Uterus (tissue), 4 donors: Measurements from ENCODE around the gene PLA1A. TPM values are rescaled to one million over a fixed set of nuclear protein-coding genes. Genes with fewer than 3 reads are reported as not detected.

Source experiments
- DNase-seq, 2 donors: peaks; one replicate each; pipeline ENCODE4 v3.0.0-alpha.2; 2019 to 2020
- H3K27ac ChIP-seq, 2 donors: fragments of 200-600 bp; sonication (generic); 1 replicate in 1 of 2; 2 replicates in 1 of 2; pipeline ENCODE4 v1.5.1; 2016 to 2018
- H3K27me3 ChIP-seq, 2 donors: fragments of 200-600 bp; sonication (generic); one replicate each; pipeline ENCODE4 v1.5.1; 2018 to 2019; ENCODE audit warnings: control low read depth in 1 of 2
- H3K36me3 ChIP-seq, 2 donors: fragments of 200-600 bp; sonication (generic); one replicate each; pipeline ENCODE4 v1.5.1; 2019; ENCODE audit warnings: control low read depth in 1 of 2
- H3K4me1 ChIP-seq, 2 donors: fragments of 200-600 bp; sonication (generic); one replicate each; pipeline ENCODE4 v1.5.1; 2018 to 2019; ENCODE audit warnings: control low read depth in 1 of 2
- H3K4me3 ChIP-seq, 2 donors: fragments of 200-600 bp; sonication (generic); 1 replicate in 1 of 2; 2 replicates in 1 of 2; pipeline ENCODE4 v1.5.1; 2018 to 2019; ENCODE audit warnings: mild to moderate bottlenecking in 1 of 2
- H3K9me3 ChIP-seq, 2 donors: fragments of 200-600 bp; sonication (generic); one replicate each; pipeline ENCODE4 v1.5.1; 2019; ENCODE audit warnings: control low read depth in 1 of 2
- CTCF ChIP-seq, 4 experiments: fragments of 200-600 bp in 2 of 4; fragments of 450-650 bp in 2 of 4; sonication (generic) in 2 of 4; IDR thresholded peaks; one replicate each; pipeline ENCODE4 v1.5.1; 2016 to 2019; ENCODE audit warnings: antibody characterized with exemption in 4 of 4, mild to moderate bottlenecking in 2 of 4, moderate library complexity in 1 of 4
- POLR2A ChIP-seq, 2 donors: fragments of 450-650 bp; IDR thresholded peaks; one replicate each; pipeline ENCODE4 v1.6.1; 2016; ENCODE audit warnings: antibody characterized with exemption in 2 of 2, mild to moderate bottlenecking in 1 of 2, moderate library complexity in 1 of 2
- intact Hi-C: fragments of 100-400 bp; cut with DNase I; formaldehyde crosslinking; loops from one replicate; pipeline ENCODE4 v1.15.1; 2023; ENCODE audit warnings: low total_unique reads
- total RNA-seq, 4 donors: library from RNA; depleted of rRNA in 3 of 4; stranded (reverse); fragments of >200 nt in 3 of 4; gene quantifications; one replicate each; pipeline versions ENCODE4 v1.1.0 to v1.2.4, GENCODE V29; 2014 to 2023
- donor health status: DM: yes; HTN: yes; CAD: no.

PLA1A gene
- total RNA-seq, 4 donors from 2014 or later: 11.9 to 37.1 (median 16.5) TPM; not detected in 1

- no peaks in the 10 kb centered on the region for H3K9me3 ChIP-seq
- intact Hi-C loops: no loop called here
- TF ChIP-seq POLR2A (IDR thresholded peaks at IDR 0.05): no peak
- H3K4me3 ChIP-seq: no peak overlapping the region
- H3K27ac ChIP-seq: peak overlapping the region; percentile 50 to 52
- H3K4me1 ChIP-seq: no peaks in the 10 kb centered on the region
- DNase-seq: no peak
- no peaks in the 10 kb centered on the region for H3K27me3 ChIP-seq
- H3K36me3 ChIP-seq: no peaks in the 10 kb centered on the region
These were observed 869 bp downstream of the PLA1A start for GRCh38 chr3:119598410-119599098.

- peak overlapping the region in 1 of 2 donors; percentile 52 for H3K27ac ChIP-seq
- H3K4me1 ChIP-seq: no peaks in the 10 kb centered on the region
- no peak overlapping the region for H3K4me3 ChIP-seq
- no peak for TF ChIP-seq POLR2A (IDR thresholded peaks at IDR 0.05)
- no peak for TF ChIP-seq CTCF (IDR thresholded peaks at IDR 0.05)
- H3K36me3 ChIP-seq: no peaks in the 10 kb centered on the region
- no peaks in the 10 kb centered on the region for H3K27me3 ChIP-seq
- intact Hi-C loops: no loop called here
- DNase-seq: no peak
- no peaks in the 10 kb centered on the region for H3K9me3 ChIP-seq
These were observed 2.0 kb downstream of the PLA1A start for GRCh38 chr3:119599558-119600174.

GRCh38 chr3:119600732-119601131 lies 3.0 kb downstream of the PLA1A start:
- Histone ChIP-seq H3K4me3 (no peak overlapping the region), H3K4me1 (no peaks in the 10 kb centered on the region), H3K36me3 (no peaks in the 10 kb centered on the region), H3K9me3 (no peaks in the 10 kb centered on the region), H3K27ac (peak overlapping the region in 1 of 2 donors; percentile 40), H3K27me3 (no peaks in the 10 kb centered on the region)
- intact Hi-C loops: no loop called here
- no peak for TF ChIP-seq POLR2A (IDR thresholded peaks at IDR 0.05)
- no peak for TF ChIP-seq CTCF (IDR thresholded peaks at IDR 0.05)
- DNase-seq: no peak

- no peaks in the 10 kb centered on the region for H3K4me1 ChIP-seq
- DNase-seq: no peak
- TF ChIP-seq CTCF (IDR thresholded peaks at IDR 0.05) (no peak), POLR2A (IDR thresholded peaks at IDR 0.05) (no peak)
- no peaks in the 10 kb centered on the region for H3K36me3 ChIP-seq
- no peaks in the 10 kb centered on the region for H3K9me3 ChIP-seq
- no peak overlapping the region for H3K4me3 ChIP-seq
- intact Hi-C loops: no loop called here
- peak overlapping the region in 1 of 2 donors; percentile 40 for H3K27ac ChIP-seq
- no peaks in the 10 kb centered on the region for H3K27me3 ChIP-seq
These were observed 3.5 kb downstream of the PLA1A start for GRCh38 chr3:119601154-119601553.

- no peak for DNase-seq
- H3K9me3 ChIP-seq: no peaks in the 10 kb centered on the region
- no peaks in the 10 kb centered on the region for H3K4me1 ChIP-seq
- H3K27ac ChIP-seq: no peak overlapping the region
- no peak for TF ChIP-seq CTCF (IDR thresholded peaks at IDR 0.05)
- no peak overlapping the region for H3K4me3 ChIP-seq
- intact Hi-C loops: no loop called here
- no peaks in the 10 kb centered on the region for H3K27me3 ChIP-seq
- H3K36me3 ChIP-seq: no peaks in the 10 kb centered on the region
These were observed 5.0 kb downstream of the PLA1A start for GRCh38 chr3:119602676-119603075.
